Measurements from ENCODE around the gene RCOR2.
"Not testable (repeated sequence)": the region's sequence is repeated elsewhere in the genome, so short reads cannot be mapped to it uniquely, and the experiment has no call there.

Gene RCOR2

DNA sequence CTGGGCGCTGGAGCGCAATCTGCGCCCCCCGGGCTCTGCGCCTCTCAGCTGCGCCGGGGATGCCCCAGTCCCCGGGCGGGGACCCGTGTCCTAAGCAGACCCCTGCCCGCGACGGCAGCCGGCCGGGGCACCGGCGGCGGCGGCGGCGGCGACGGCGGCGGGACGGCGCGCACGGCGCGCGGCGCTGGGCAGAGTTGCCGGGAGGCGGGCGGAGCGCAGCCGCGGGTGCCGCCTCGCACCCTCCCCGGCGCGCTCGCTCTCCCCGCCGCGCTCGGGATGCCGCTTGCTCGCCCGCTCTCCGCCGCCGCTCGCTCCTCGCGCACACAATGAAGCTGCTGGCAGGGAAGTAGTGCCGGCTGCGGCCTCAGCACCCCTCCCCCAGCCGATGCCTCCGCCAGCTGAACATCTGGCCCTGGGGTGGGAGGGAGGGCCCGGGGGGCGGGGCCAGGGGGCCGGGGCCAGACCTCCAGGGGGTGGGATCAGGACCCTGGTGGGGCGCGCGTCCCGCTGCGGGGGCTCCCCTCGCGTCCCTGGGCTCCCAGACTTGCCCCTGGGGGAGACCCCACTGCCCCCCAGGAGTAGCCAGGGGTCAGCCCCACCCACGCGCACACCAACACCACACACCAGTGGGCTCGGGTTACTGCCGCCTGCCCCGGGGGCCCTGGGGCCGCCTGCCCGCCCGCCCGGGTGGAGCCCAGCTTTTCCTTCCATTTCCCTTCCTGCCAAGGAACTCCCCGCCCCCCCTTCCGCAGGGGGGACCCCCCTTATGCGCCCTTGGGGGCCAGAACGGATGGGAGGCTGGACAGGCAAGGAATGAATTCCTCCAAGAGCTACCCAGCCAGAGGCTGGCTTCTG lies at the start of gene RCOR2:
RCOR2 (minus strand) TSS at position 328 of the 855 bp plus-strand sequence. CDS start 708 bp downstream, outside the sequence.
- FAIRE-seq: no peak

- no peak for FAIRE-seq
Measured at GRCh38 chr11:63966444-63966843, 49.5 kb upstream of the RCOR2 start.

- not testable (repeated sequence) for FAIRE-seq
Measured at GRCh38 chr11:63963895-63964294, 46.9 kb upstream of the RCOR2 start.

DNA sequence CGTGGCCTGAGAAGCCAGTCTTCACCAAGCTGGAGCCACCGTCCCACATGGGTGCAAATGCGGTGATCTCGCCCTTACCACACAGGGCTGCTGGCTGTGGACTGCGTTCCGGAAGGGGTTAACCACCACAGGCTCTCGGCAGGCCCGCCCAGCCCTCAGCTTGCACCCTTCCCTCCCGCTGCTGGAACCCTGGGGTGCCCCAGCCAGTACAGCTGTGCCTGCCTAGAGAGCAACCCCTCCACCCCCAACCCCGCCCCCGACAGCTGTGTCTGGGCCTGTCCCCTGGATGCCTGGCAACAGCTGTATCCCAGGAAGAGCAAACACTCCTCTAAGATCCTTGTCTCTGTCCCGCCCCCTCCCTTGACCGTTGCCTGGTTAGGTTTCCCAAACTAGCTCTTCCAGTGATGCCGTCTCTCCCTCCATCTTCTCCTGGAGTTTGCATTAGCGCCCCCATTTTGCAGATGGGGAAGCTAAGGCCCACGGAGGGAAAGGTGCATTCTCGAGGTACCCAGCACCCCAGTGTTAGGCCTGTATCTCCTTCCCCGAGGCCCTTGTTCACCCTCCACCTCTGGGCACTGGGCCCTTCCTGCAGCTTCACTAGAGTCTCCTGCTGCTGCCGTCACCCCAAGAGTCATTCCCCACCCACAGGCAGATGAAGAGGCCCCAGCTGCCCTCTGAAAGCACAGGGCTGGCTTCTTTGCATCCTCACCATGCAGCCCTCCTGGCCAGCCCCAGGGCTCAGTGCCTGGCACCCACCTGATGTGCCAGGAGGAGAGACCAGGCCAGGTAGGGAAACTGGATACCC lies 44.8 kb upstream of the RCOR2 start:
- FAIRE-seq: no peak

DNA sequence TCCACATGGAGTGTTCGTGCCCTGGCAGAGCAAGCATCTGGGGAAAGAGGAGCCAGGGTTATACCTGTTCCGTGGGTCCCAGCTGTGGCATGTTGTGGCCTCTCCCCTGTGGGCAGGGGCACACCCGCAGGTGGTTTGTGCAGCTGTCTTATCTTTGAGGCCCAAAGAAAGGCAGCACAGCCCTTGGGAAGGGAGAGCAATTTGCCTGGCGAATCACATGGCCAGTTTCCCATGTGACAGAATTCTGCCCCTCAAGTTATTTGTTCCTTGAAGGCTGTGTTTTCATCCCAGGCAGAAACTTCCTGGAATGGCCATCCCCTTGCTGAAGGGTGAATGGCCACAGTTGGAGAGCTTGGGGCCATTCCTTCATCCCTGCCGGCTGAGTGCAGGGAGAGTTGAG lies 41.0 kb upstream of the RCOR2 start:
- FAIRE-seq: no peak

DNA sequence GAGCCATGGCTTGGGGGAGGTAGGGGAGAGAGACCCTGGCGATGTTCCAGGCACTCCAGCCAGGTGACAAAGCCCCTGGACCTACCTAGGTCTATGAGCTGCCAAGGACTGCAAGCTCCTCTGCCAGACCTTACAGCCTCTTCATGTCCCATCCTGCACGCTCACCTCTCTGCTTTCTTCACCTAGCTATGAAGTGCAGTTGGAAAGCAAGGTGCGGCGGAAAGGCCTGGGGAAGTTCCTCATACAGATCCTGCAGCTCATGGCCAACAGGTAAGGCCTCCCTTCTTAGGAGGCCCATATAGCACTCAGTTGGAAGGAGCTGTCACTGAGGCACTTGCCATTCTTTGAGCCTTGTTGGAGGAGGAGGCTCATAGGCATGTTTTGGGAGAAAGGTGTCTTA lies 35.6 kb upstream of the RCOR2 start:
- no peak for FAIRE-seq

- no peak for FAIRE-seq
Measured at GRCh38 chr11:63951779-63952536, 35.0 kb upstream of the RCOR2 start.

GRCh38 chr11:63945477-63946163 lies 28.7 kb upstream of the RCOR2 start:
- no peak for FAIRE-seq

DNA sequence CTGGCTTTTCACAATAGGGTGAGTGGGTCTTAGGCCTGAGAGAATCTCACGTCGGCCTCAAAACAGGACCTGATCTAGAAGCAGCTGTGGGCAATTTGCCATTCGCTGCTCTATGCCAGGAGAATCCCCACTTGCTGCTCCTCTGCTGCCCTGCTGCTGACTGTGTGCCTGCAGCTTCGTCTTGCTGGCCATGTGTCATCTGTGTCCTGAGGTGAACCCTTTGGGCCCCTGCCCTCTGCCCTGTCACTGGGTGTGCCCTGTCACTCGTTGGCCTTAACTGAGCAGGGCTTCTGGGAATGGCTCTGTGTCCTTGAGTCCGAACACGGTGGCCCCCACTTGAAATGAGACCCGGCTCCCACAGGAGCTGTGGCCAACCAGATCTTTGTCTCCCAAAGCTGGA lies 28.0 kb upstream of the RCOR2 start:
- FAIRE-seq: no peak

- FAIRE-seq: no peak
Measured at GRCh38 chr11:63942803-63943202, 25.8 kb upstream of the RCOR2 start.

DNA sequence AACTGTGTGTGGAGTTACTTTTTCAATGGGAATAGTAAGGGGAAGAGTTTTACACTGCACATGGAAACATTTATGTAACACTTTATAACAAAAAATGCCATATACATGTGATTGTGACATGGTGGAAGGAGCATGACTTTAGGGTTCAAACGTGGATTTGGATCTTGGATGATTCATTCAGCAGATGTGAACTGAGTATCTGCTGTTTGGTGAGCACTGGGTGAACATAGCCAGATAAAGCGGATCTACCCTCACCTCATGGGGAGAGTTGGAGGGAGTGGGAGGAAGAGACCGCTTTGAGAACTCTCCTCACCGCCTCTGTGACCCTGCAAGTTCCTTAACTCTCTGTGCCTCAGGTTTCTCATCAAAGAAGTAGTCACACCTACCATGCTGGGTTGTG lies 24.9 kb upstream of the RCOR2 start:
- FAIRE-seq: no peak

DNA sequence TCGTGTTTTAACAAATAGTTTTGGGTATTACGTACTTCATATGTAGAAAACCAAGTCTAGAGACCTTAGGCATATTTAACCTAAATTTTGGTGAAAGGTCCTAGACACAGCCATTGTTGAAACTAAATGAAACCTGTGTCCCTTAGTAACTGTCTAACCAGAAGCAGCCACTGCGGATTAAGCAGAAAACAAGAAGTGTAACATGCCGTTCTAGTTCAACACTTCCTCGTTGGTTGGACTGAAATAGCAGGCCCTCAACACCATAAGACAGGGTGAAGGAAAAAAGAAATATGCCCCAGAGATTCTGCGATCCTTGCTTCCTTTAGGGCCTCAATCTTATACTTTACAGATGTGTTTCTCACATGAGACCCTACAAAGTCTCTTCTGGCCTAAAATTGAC lies 23.8 kb upstream of the RCOR2 start:
- no peak for FAIRE-seq

- no peak for FAIRE-seq
Measured at GRCh38 chr11:63939397-63939891, 22.5 kb upstream of the RCOR2 start.

DNA sequence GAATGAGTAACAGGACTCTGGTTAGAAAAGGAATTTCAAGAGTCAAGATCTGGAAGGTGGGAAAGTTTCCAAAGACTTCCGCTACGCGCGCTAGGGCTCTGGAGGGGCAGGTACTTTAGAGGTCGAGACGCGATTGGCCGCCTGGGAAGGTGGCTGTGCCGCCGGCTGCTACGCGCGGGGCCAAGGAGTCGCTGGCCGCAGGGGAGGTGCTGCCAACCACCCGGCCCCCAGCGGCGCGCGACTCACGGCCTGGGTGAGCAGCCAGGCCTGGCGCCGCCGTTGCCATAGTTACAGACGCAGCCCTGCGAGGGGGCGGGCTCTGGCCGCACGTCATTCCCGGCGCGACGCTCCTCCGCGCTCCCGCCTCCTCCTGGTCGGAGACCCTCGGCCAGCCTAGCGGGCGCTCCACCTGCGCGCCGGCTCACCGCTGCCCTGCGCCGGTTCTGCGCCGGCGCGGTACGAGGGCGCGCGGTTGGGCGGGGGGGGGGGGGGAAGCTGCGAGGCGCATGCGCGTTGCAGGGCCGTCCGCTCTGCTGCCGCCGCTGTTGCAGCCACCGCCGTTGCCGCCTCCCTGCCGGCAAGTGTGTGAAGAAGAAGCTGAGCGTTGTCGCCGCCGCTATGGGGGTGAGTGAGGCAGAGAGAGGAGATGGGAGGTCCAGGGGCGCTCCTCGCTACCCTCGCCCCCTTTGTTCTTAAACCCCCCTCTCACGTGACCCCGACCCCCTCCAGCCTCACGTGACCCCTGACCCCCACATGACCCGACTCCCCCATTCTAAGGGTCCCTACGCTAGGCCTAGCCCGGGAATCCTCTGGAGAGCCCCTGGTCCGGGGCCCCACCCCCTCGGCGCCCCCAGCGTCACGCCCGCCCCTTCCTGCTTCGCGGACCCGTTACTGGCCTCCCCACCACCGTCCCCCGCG lies 21.8 kb upstream of the RCOR2 start, which contains the start of gene NAA40:
NAA40 (plus strand) TSS at position 524 of the 918 bp plus-strand sequence; CDS start at position 619, 95 bp downstream.
- FAIRE-seq: peak; percentile 54

DNA sequence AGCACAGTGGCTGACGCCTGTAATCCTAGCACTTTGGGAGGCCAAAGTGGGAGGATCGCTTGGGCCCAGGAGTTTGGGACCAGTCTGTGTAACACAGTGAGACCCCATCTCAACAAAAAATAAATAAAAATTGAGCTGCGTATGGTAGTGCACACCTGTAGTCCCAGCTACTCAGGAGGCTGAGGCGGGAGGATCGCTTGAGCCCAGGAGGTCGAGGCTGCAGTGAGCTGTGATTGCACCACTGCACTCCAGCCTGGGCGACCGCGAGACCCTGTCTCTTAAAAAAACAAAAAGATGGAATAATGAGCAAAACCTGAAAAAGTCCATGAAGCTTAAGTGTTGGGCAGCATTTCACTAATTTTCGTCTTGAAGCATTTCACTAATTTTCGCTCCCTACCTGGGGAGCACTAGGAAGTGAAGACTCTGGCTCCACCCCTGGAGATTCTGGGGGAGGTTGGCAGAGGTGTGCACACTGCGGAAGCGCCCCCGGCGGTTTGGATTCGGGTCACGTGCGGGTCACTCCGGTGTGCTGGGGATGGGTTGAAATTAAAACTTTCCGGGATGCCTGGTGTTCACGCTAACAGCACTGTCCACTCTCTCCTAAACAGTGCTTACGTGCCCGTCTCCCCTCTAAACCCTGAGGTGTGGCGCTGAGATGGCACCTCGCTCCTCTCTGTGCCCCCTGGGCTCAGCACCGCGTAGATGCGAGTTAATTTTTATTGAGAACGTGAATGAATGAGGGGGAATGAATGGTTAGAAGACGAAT lies 20.9 kb upstream of the RCOR2 start:
- no peak for FAIRE-seq

DNA sequence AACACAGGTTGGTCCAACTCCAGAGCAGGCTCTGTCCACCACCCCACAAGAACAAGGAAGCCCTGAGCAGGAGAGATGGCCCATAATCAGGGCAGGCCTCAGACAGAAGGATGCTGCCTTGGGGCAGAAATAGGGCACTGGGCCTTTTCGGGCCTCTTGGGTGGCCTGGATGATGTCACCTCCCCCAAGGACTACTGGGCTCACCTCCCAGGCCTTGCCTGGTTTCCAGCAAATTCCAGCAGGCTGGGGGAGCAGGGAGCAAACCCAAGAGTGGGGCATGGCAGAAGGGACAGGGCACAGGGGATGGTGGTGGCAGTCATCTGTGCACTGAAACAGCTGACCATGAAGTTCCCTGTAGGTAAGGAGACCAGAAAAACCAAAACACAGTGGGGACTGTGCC lies 16.5 kb upstream of the RCOR2 start:
- no peak for FAIRE-seq

DNA sequence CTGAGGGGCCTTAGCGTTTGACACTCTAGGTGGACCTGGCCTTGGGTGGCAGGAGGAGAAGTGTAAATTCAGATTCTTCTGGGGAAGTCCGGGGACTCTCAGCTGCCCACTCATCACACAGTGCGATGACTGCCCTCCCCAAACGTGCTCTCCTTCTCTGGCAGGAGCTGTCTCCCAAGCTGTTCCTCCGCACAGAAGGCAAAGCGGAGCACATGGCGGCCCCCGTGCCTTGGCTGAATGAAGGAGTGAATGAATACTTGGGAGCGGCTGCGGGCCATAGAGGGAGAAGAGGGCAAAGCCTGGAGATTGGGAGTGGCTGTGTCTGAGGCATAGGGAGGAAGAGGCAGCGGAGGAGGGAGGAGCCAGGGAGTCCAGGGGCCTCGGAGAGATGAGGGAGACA lies 14.9 kb upstream of the RCOR2 start:
- no peak for FAIRE-seq

- FAIRE-seq: no peak
Measured at GRCh38 chr11:63931045-63931444, 14.1 kb upstream of the RCOR2 start.

- no peak for FAIRE-seq
Measured at GRCh38 chr11:63929616-63930015, 12.7 kb upstream of the RCOR2 start.

- no peak for FAIRE-seq
Measured at GRCh38 chr11:63923319-63923718, 6.4 kb upstream of the RCOR2 start.
